H1 (cell line): ENCODE results near the gene ACACB. TPM values are rescaled to one million over a fixed set of nuclear protein-coding genes. Genes with fewer than 3 reads are reported as not detected.

Experiments used
- CTCF ChIA-PET: fragments of 300-600 bp; sonication (Branson Sonifier 250); formaldehyde crosslinking; loops from one replicate; lab custom pipeline; 2021; ENCODE audit not compliant: partially characterized antibody; lab: Charles Lee
- POLR2A ChIA-PET: fragments of 300-600 bp; sonication (Branson Sonifier 250); formaldehyde crosslinking; loops from one replicate; lab custom pipeline; 2021; ENCODE audit warnings: inconsistent platforms; ENCODE audit not compliant: partially characterized antibody; lab: Charles Lee
- DNase-seq, 2 experiments: peaks; one replicate each; pipeline versions ENCODE4 v3.0.0 to v3.0.0-alpha.2; 2010 to 2022; ENCODE audit warnings: low spot score in 2 of 2, low read depth in 1 of 2, mixed read lengths in 1 of 2
- FAIRE-seq: peaks from 2 replicates; lab custom pipeline; 2011; peaks lifted over from hg19 to GRCh38; lab: Jason Lieb, UNC
- H2AFZ ChIP-seq: 2 replicates; pipeline ENCODE4 v1.8.1; 2012; ENCODE audit warnings: low read length, inconsistent platforms
- H2AK5ac ChIP-seq: 2 replicates; pipeline ENCODE4 v1.6.1; 2013; ENCODE audit warnings: low read depth, low read length
- H2BK120ac ChIP-seq: replicated peaks from 2 replicates; pipeline ENCODE3; 2013; ENCODE audit warnings: low read depth, low read length, inconsistent platforms
- H2BK12ac ChIP-seq: 2 replicates; pipeline ENCODE4 v1.6.1; 2013; ENCODE audit warnings: low read depth, low read length
- H2BK15ac ChIP-seq: 2 replicates; pipeline ENCODE4 v1.6.1; 2013; ENCODE audit warnings: low read length
- H2BK20ac ChIP-seq: 2 replicates; pipeline ENCODE4 v1.6.1; 2013; ENCODE audit warnings: low read length
- H2BK5ac ChIP-seq: 2 replicates; pipeline ENCODE4 v1.6.1; 2013; ENCODE audit warnings: low read depth, low read length
- H3K14ac ChIP-seq: 2 replicates; pipeline ENCODE4 v1.6.1; 2013; ENCODE audit warnings: inconsistent platforms; ENCODE audit not compliant: insufficient read length
- H3K18ac ChIP-seq: 2 replicates; pipeline ENCODE4 v1.6.1; 2013; ENCODE audit warnings: low read length; ENCODE audit errors: extremely low read depth
- H3K23ac ChIP-seq: 2 replicates; pipeline ENCODE4 v1.6.1; 2013; ENCODE audit warnings: inconsistent platforms; ENCODE audit not compliant: insufficient read length
- H3K23me2 ChIP-seq: 2 replicates; pipeline ENCODE4 v1.6.1; 2013; ENCODE audit warnings: low read depth, low read length
- H3K27ac ChIP-seq: 2 replicates; pipeline ENCODE4 v1.6.1; 2011; ENCODE audit warnings: low read depth, low read length, inconsistent platforms
- H3K27me3 ChIP-seq, 4 experiments: replicated peaks in 1 of 4; 1 replicate in 1 of 4; 2 replicates in 3 of 4; pipeline versions ENCODE4 v1.6.1 to v1.8.1; 2011 to 2013; ENCODE audit warnings: low read length in 3 of 4, mild to moderate bottlenecking in 3 of 4, inconsistent platforms in 2 of 4, mixed read lengths in 2 of 4, moderate library complexity in 1 of 4; ENCODE audit not compliant: control insufficient read depth in 3 of 4, insufficient read depth in 3 of 4; ENCODE audit errors: extremely low read depth in 1 of 4
- H3K36me3 ChIP-seq, 4 experiments: 2 replicates each; pipeline versions ENCODE4 v1.6.1 to v1.8.1; 2011 to 2013; ENCODE audit warnings: mild to moderate bottlenecking in 4 of 4, low read length in 3 of 4, moderate library complexity in 2 of 4, control low read depth in 1 of 4, inconsistent platforms in 1 of 4; ENCODE audit not compliant: insufficient read depth in 4 of 4, control insufficient read depth in 2 of 4
- H3K4ac ChIP-seq: replicated peaks from 2 replicates; pipeline ENCODE3; 2013; ENCODE audit warnings: low read length, low read depth, mixed read lengths, inconsistent platforms; ENCODE audit not compliant: insufficient read length
- H3K4me1 ChIP-seq, 4 experiments: replicated peaks in 1 of 4; 1 replicate in 1 of 4; 2 replicates in 3 of 4; pipeline versions ENCODE4 v1.6.1 to v1.8.1; 2011 to 2013; ENCODE audit warnings: low read length in 3 of 4, inconsistent platforms in 2 of 4, mixed read lengths in 1 of 4; ENCODE audit not compliant: insufficient read depth in 4 of 4, control insufficient read depth in 3 of 4
- H3K4me2 ChIP-seq, 2 experiments: 2 replicates each; pipeline versions ENCODE4 v1.6.1 to v1.8.1; 2011 to 2013; ENCODE audit warnings: low read depth in 2 of 2, low read length in 2 of 2, control low read depth in 1 of 2, inconsistent platforms in 1 of 2, mild to moderate bottlenecking in 1 of 2; ENCODE audit not compliant: insufficient read depth in 1 of 2
- H3K4me3 ChIP-seq, 4 experiments: fragments of 200-600, 300-600 bp in 1 of 4; sonication (generic), shearing (Covaris generic), sonication (Bioruptor Twin) in 1 of 4; 2 replicates each; pipeline versions ENCODE4 v1.5.1 to v1.8.1; 2011 to 2016; ENCODE audit warnings: low read length in 4 of 4, low read depth in 3 of 4, control low read depth in 2 of 4, inconsistent platforms in 2 of 4, mild to moderate bottlenecking in 2 of 4, mixed read lengths in 1 of 4, moderate library complexity in 1 of 4; ENCODE audit not compliant: insufficient read depth in 2 of 4; ENCODE audit errors: extremely low read depth in 1 of 4
- H3K56ac ChIP-seq: replicated peaks from 2 replicates; pipeline ENCODE3; 2013; ENCODE audit warnings: low read depth, mild to moderate bottlenecking, mixed read lengths, low read length, inconsistent platforms; ENCODE audit not compliant: insufficient read length
- H3K79me1 ChIP-seq: 2 replicates; pipeline ENCODE4 v1.6.1; 2013; ENCODE audit warnings: low read depth, low read length, control low read depth
- H3K79me2 ChIP-seq, 2 experiments: 2 replicates each; pipeline versions ENCODE4 v1.6.1 to v1.8.1; 2012 to 2013; ENCODE audit warnings: low read length in 2 of 2, mild to moderate bottlenecking in 2 of 2, inconsistent platforms in 1 of 2; ENCODE audit not compliant: insufficient read depth in 2 of 2, control insufficient read depth in 1 of 2
- H3K9ac ChIP-seq, 4 experiments: replicated peaks in 1 of 4; 1 replicate in 1 of 4; 2 replicates in 3 of 4; pipeline versions ENCODE4 v1.6.1 to v1.8.1; 2011 to 2013; ENCODE audit warnings: low read depth in 3 of 4, low read length in 3 of 4, control low read depth in 2 of 4, mild to moderate bottlenecking in 2 of 4, moderate library complexity in 2 of 4, inconsistent platforms in 1 of 4; ENCODE audit errors: extremely low read depth in 1 of 4
- H3K9me3 ChIP-seq, 2 experiments: 2 replicates each; pipeline versions ENCODE4 v1.6.1 to v1.8.1; 2012 to 2013; ENCODE audit warnings: mild to moderate bottlenecking in 2 of 2, moderate library complexity in 2 of 2, control low read depth in 1 of 2, inconsistent platforms in 1 of 2, low read depth in 1 of 2, low read length in 1 of 2, mixed read lengths in 1 of 2; ENCODE audit not compliant: insufficient read depth in 2 of 2
- H4K20me1 ChIP-seq, 2 experiments: replicated peaks in 1 of 2; 2 replicates each; pipeline versions ENCODE3 to v1.8.1; 2011 to 2013; ENCODE audit warnings: inconsistent platforms in 2 of 2, low read length in 2 of 2, mild to moderate bottlenecking in 1 of 2; ENCODE audit not compliant: insufficient read depth in 2 of 2, control insufficient read depth in 1 of 2
- H4K5ac ChIP-seq: 2 replicates; pipeline ENCODE4 v1.6.1; 2013; ENCODE audit warnings: low read length, low read depth, mixed read lengths, inconsistent platforms; ENCODE audit not compliant: insufficient read length
- H4K8ac ChIP-seq: 2 replicates; pipeline ENCODE4 v1.8.0; 2013; ENCODE audit warnings: mild to moderate bottlenecking, moderate library complexity, low read length, inconsistent platforms; ENCODE audit not compliant: insufficient read depth; ENCODE audit errors: extremely low read depth
- H4K91ac ChIP-seq: replicated peaks from 2 replicates; pipeline ENCODE3; 2013; ENCODE audit warnings: low read length, mixed read lengths, inconsistent platforms; ENCODE audit not compliant: insufficient read length
- BCL11A ChIP-seq, 2 experiments: IDR thresholded peaks; one replicate each; pipeline ENCODE4 v1.6.1; 2011; ENCODE audit warnings: low read depth in 2 of 2, low read length in 2 of 2, mild to moderate bottlenecking in 2 of 2
- CREB1 ChIP-seq: IDR thresholded peaks from 2 replicates; pipeline ENCODE4 v1.6.1; 2012; ENCODE audit warnings: inconsistent platforms
- EGR1 ChIP-seq: IDR thresholded peaks from 2 replicates; pipeline ENCODE4 v1.6.1; 2011; ENCODE audit warnings: low read depth, low read length, borderline replicate concordance
- GABPA ChIP-seq: IDR thresholded peaks from 2 replicates; pipeline ENCODE4 v1.6.1; 2011; ENCODE audit warnings: mild to moderate bottlenecking, low read length, moderate library complexity, borderline replicate concordance; ENCODE audit not compliant: insufficient read depth
- GTF2F1 ChIP-seq: IDR thresholded peaks from 2 replicates; pipeline ENCODE4 v1.6.1; 2012; ENCODE audit warnings: low read depth, low read length, improper control_type of control experiment, borderline replicate concordance
- NRF1 ChIP-seq: IDR thresholded peaks from 2 replicates; pipeline ENCODE4 v1.6.1; 2011; ENCODE audit warnings: mild to moderate bottlenecking, low read depth, low read length, improper control_type of control experiment
- RBBP5 ChIP-seq: IDR thresholded peaks from 2 replicates; pipeline ENCODE4 v1.7.1; 2012; ENCODE audit warnings: low read depth, mild to moderate bottlenecking, inconsistent platforms, low read length, moderate library complexity, borderline replicate concordance
- WGBS, 2 experiments: shearing (Covaris generic) in 1 of 2; methylation state at CpG; one replicate each; pipeline versions ENCODE4 v1.1.6 to v1.1.7; 2013 to 2015; ENCODE audit warnings: low lambda C conversion rate in 2 of 2, mixed read lengths in 2 of 2, inconsistent platforms in 1 of 2, low coverage in 1 of 2, missing lambda C conversion rate in 1 of 2; ENCODE audit not compliant: insufficient replicate concordance in 2 of 2, insufficient coverage in 1 of 2, insufficient read length in 1 of 2; ENCODE audit errors: extremely low coverage in 1 of 2, missing lambda C conversion rate in 1 of 2; 5-methylcytosine and 5-hydroxymethylcytosine counted together
- polyA plus RNA-seq, 7 experiments: library from polyadenylated mRNA; depleted of rRNA in 3 of 7; stranded (reverse) in 5 of 7; unstranded in 2 of 7; fragments of >200 nt in 5 of 7; fragments of 200-250 nt in 2 of 7; gene quantifications; 1 replicate in 5 of 7; 2 replicates in 1 of 7; 4 replicates in 1 of 7; pipeline versions ENCODE4 v1.2.1 to v1.2.3, GENCODE V29; 2011 to 2013; ENCODE audit warnings: missing spikeins in 2 of 7, mixed read lengths in 2 of 7
- total RNA-seq: library from RNA; stranded (reverse); fragmentation: NEBNext Ultra II Directional; extraction: Animal tissue kit (Norgen Biotek cat#: 25700); gene quantifications from 2 replicates; pipeline ENCODE4 v1.2.1, GENCODE V29; 2021

The ACACB gene
- total and polyA plus RNA-seq, 2 of the 8 experiments (the other 6 are each of a cell fraction or from before 2014, with no cell fraction given): 5.8 to 15.3 TPM

DNA sequence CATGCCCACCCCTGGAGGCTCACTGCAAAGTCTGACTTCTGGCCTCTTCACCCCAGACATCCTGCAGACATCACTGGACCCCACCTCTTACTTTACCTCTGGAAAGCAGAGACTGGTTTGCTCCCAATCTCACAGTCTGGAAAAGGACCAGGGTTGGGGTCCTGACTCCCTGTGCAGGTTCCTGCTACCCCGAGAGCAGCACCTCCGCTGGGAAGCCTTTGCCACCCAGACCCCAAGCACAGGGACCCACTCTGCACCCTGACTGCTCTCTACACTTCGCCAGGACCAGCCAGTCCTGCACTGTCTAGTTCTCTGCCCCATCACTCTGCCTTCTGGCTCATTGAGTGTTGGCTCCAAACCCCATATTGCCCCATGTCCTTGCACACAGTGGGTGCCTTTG is 176.7 kb downstream of the ACACB start:
- no peak overlapping the region for H3K4me2 ChIP-seq
- no peak overlapping the region for H3K4ac ChIP-seq
- no peak for DNase-seq
- no peaks in the 10 kb centered on the region for H3K79me2 ChIP-seq
- H2AFZ ChIP-seq: no peak overlapping the region
- POLR2A ChIA-PET: no interaction called here
- H3K18ac ChIP-seq: no peak overlapping the region
- no peaks in the 10 kb centered on the region for H3K36me3 ChIP-seq
- H2BK5ac ChIP-seq: no peak overlapping the region
- WGBS, 2 experiments: 79% methylated on average over 2 of the region's 3 CpGs; no CpG with 5 or more reads in 1 of the 2 experiments
- H3K27ac ChIP-seq: no peak overlapping the region
- H4K91ac ChIP-seq: no peak overlapping the region
- H2BK15ac ChIP-seq: no peak overlapping the region
- H4K8ac ChIP-seq: no peak overlapping the region
- no peaks in the 10 kb centered on the region for H4K20me1 ChIP-seq
- H3K14ac ChIP-seq: no peak overlapping the region
- no peak overlapping the region for H3K4me3 ChIP-seq
- no peak overlapping the region for H2AK5ac ChIP-seq
- H2BK20ac ChIP-seq: no peak overlapping the region
- no peaks in the 10 kb centered on the region for H3K9me3 ChIP-seq
- no peak overlapping the region for H3K56ac ChIP-seq
- no peak overlapping the region for H2BK120ac ChIP-seq
- no peak for FAIRE-seq
- H3K9ac ChIP-seq: no peak overlapping the region
- H3K4me1 ChIP-seq: peaks cover 4 to 13% (median 10%) of the 10 kb centered on the region in 4 experiments
- H3K23ac ChIP-seq: no peak overlapping the region
- H3K23me2 ChIP-seq: no peaks in the 10 kb centered on the region
- no peaks in the 10 kb centered on the region for H3K79me1 ChIP-seq
- no peak overlapping the region for H2BK12ac ChIP-seq
- no peaks in the 10 kb centered on the region; a peak in 1 of 7 replicates for H3K27me3 ChIP-seq
- H4K5ac ChIP-seq: no peak overlapping the region
- CTCF ChIA-PET: interaction anchor here (0.9 kb wide), 1 partner anchor 20 kb away, joined by 3 read pairs; no protein-coding TSS in a partner anchor
- TF ChIP-seq GTF2F1: no peak
- no peak for TF ChIP-seq GABPA
- no peak for TF ChIP-seq EGR1
- TF ChIP-seq NRF1: no peak
- TF ChIP-seq RBBP5: no peak
- no peak for TF ChIP-seq CREB1
- no peak for TF ChIP-seq BCL11A (IDR thresholded peaks at IDR 0.05; ENCODE audit: low read depth in 2 of 2, low read length in 2 of 2)
